IMR-90 (cell line): ENCODE results near the gene UBAP2L. TPM values are rescaled to one million over a fixed set of nuclear protein-coding genes. Genes with fewer than 3 reads are reported as not detected.

Experiments
- ATAC-seq: fragments of 200-7000 bp; cut with Tn5 transposase; 2 replicates; pipeline ENCODE4 v1.9.1; 2020; ENCODE audit warnings: low read depth, mild to moderate bottlenecking, moderate library complexity
- BruUV-seq: library from RNA; stranded (reverse); fragments of 400-500 nt; replicated peaks from 2 replicates; lab custom pipeline; 2021; lab: Mats Ljungman, UMichigan
- CTCF ChIA-PET: fragments of 300-600 bp; formaldehyde crosslinking; extraction: SDS; loops from one replicate; lab custom pipeline; 2021; ENCODE audit warnings: antibody characterized with exemption; lab: Yijun Ruan, JAX
- POLR2A ChIA-PET: fragments of 300-600 bp; sonication (Branson Sonifier 250); formaldehyde crosslinking; loops from one replicate; lab custom pipeline; 2022; ENCODE audit warnings: antibody characterized with exemption; ENCODE audit not compliant: unreplicated experiment; lab: Charles Lee
- DNase-seq: peaks from one replicate; pipeline ENCODE4 v3.0.0; 2013
- H2AFZ ChIP-seq: replicated peaks from 2 replicates; pipeline ENCODE3; 2013; ENCODE audit warnings: low read length, mild to moderate bottlenecking; ENCODE audit not compliant: poor library complexity
- H2AK5ac ChIP-seq: 2 replicates; pipeline ENCODE4 v1.6.1; 2013; ENCODE audit warnings: low read depth, low read length, inconsistent platforms
- H2AK9ac ChIP-seq: replicated peaks from 2 replicates; pipeline ENCODE3; 2013; ENCODE audit warnings: mild to moderate bottlenecking, low read depth, low read length, moderate library complexity; ENCODE audit not compliant: poor library complexity
- H2BK120ac ChIP-seq: 2 replicates; pipeline ENCODE4 v1.6.1; 2013; ENCODE audit warnings: low read depth, low read length, inconsistent platforms
- H2BK15ac ChIP-seq: 3 replicates; pipeline ENCODE4 v1.6.1; 2013; ENCODE audit warnings: low read depth, low read length, inconsistent platforms
- H2BK20ac ChIP-seq: 2 replicates; pipeline ENCODE4 v1.6.1; 2013; ENCODE audit warnings: low read depth, mild to moderate bottlenecking, inconsistent platforms, low read length, moderate library complexity
- H2BK5ac ChIP-seq: 2 replicates; pipeline ENCODE4 v1.6.1; 2013; ENCODE audit warnings: mild to moderate bottlenecking, low read depth, low read length, inconsistent platforms; ENCODE audit not compliant: poor library complexity, severe bottlenecking
- H3K14ac ChIP-seq: replicated peaks from 2 replicates; pipeline ENCODE4 v1.6.1; 2013; ENCODE audit warnings: low read depth, low read length, inconsistent platforms
- H3K18ac ChIP-seq: 2 replicates; pipeline ENCODE4 v1.6.1; 2013; ENCODE audit warnings: low read depth, low read length, control low read depth
- H3K23ac ChIP-seq: 2 replicates; pipeline ENCODE4 v1.6.1; 2013; ENCODE audit warnings: low read depth, low read length, inconsistent platforms
- H3K27ac ChIP-seq: 2 replicates; pipeline ENCODE4 v1.5.1; 2013; ENCODE audit warnings: mild to moderate bottlenecking, control low read depth, low read length; ENCODE audit not compliant: insufficient read depth
- H3K27me3 ChIP-seq: 2 replicates; pipeline ENCODE4 v1.6.1; 2013; ENCODE audit warnings: low read length; ENCODE audit not compliant: control insufficient read depth, insufficient read depth
- H3K36me3 ChIP-seq: 2 replicates; pipeline ENCODE4 v1.6.1; 2013; ENCODE audit warnings: low read length, mixed read lengths; ENCODE audit not compliant: control insufficient read depth, insufficient read depth
- H3K4ac ChIP-seq: 2 replicates; pipeline ENCODE4 v1.6.1; 2013; ENCODE audit warnings: low read depth, low read length, inconsistent platforms
- H3K4me1 ChIP-seq: 2 replicates; pipeline ENCODE4 v1.6.1; 2013; ENCODE audit warnings: low read length, mixed read lengths; ENCODE audit not compliant: control insufficient read depth, insufficient read depth
- H3K4me2 ChIP-seq: 2 replicates; pipeline ENCODE4 v1.6.1; 2013; ENCODE audit warnings: low read depth, mild to moderate bottlenecking, control low read depth, low read length, moderate library complexity
- H3K4me3 ChIP-seq: 2 replicates; pipeline ENCODE4 v1.5.1; 2013; ENCODE audit warnings: low read depth, mild to moderate bottlenecking, control low read depth, low read length, moderate library complexity; ENCODE audit not compliant: insufficient read depth
- H3K56ac ChIP-seq: 2 replicates; pipeline ENCODE4 v1.6.1; 2013; ENCODE audit warnings: low read length, inconsistent platforms; ENCODE audit not compliant: insufficient read depth; ENCODE audit errors: extremely low read depth
- H3K79me1 ChIP-seq, 2 experiments: 2 replicates each; pipeline ENCODE4 v1.6.1; 2013; ENCODE audit warnings: low read length in 2 of 2, inconsistent platforms in 1 of 2, low read depth in 1 of 2
- H3K9ac ChIP-seq: 2 replicates; pipeline ENCODE4 v1.6.1; 2013; ENCODE audit warnings: low read depth, low read length, control low read depth
- H3K9me1 ChIP-seq: 2 replicates; pipeline ENCODE4 v1.6.1; 2013; ENCODE audit warnings: low read length, inconsistent platforms; ENCODE audit not compliant: insufficient read depth
- H3K9me3 ChIP-seq: 2 replicates; pipeline ENCODE4 v1.6.1; 2013; ENCODE audit warnings: low read length; ENCODE audit not compliant: control insufficient read depth, insufficient read depth
- H4K20me1 ChIP-seq: 2 replicates; pipeline ENCODE4 v1.6.1; 2013; ENCODE audit warnings: low read length, inconsistent platforms; ENCODE audit not compliant: insufficient read depth
- H4K5ac ChIP-seq: 2 replicates; pipeline ENCODE4 v1.6.1; 2013; ENCODE audit warnings: mild to moderate bottlenecking, low read depth, low read length, control low read depth
- H4K8ac ChIP-seq, 2 experiments: 2 replicates each; pipeline ENCODE4 v1.6.1; 2013; ENCODE audit warnings: low read depth in 2 of 2, low read length in 2 of 2, control low read depth in 1 of 2, inconsistent platforms in 1 of 2
- H4K91ac ChIP-seq: 2 replicates; pipeline ENCODE4 v1.6.1; 2013; ENCODE audit warnings: low read depth, low read length, inconsistent platforms; ENCODE audit not compliant: insufficient read depth
- BHLHE40 ChIP-seq: fragments of 150-350 bp; IDR thresholded peaks from 2 replicates; pipeline ENCODE4 v1.6.1; 2016; ENCODE audit warnings: mild to moderate bottlenecking, low read depth, low read length
- FOS ChIP-seq: fragments of 150-350 bp; IDR thresholded peaks from 2 replicates; pipeline ENCODE4 v1.6.1; 2016; ENCODE audit warnings: low read depth, low read length
- POLR2A ChIP-seq: IDR thresholded peaks from 2 replicates; pipeline ENCODE4 v1.6.1; 2012; ENCODE audit warnings: mild to moderate bottlenecking, low read depth, low read length
- SMC3 ChIP-seq: fragments of 150-350 bp; IDR thresholded peaks from 2 replicates; pipeline ENCODE4 v1.6.1; 2016; ENCODE audit warnings: low read depth, mild to moderate bottlenecking, antibody characterized with exemption, low read length, moderate library complexity
- USF2 ChIP-seq: fragments of 150-350 bp; IDR thresholded peaks from 2 replicates; pipeline ENCODE4 v1.6.1; 2017; ENCODE audit warnings: mild to moderate bottlenecking, antibody characterized with exemption, low read length, low read depth
- WGBS, 2 experiments: methylation state at CpG; one replicate each; pipeline versions ENCODE4 v1.1.5 to v1.1.7; 2013; ENCODE audit warnings: missing lambda C conversion rate in 2 of 2; ENCODE audit not compliant: insufficient read length in 1 of 2; ENCODE audit errors: extremely low coverage in 2 of 2; 5-methylcytosine and 5-hydroxymethylcytosine counted together
- dilution Hi-C: fragments of 300-500 bp; cut with HindIII; formaldehyde crosslinking; loops from one replicate; pipeline ENCODE4 v1.14.3; 2018; ENCODE audit warnings: low sequenced_read_pairs; ENCODE audit not compliant: unreplicated experiment
- in situ Hi-C: fragments of 300-500 bp; cut with MboI; formaldehyde crosslinking; loops from 3 replicates; pipeline ENCODE4 v1.14.3; 2019; ENCODE audit warnings: low sequenced_read_pairs, inconsistent platforms, mixed read lengths
- intact Hi-C: fragments of 100-400 bp; cut with micrococcal nuclease; formaldehyde crosslinking; loops from 2 replicates; pipeline ENCODE4 v1.10.0; 2022
- microRNA-seq, 2 experiments: library from miRNA; stranded (forward) in 1 of 2; unstranded in 1 of 2; fragments of 10-50 nt in 1 of 2; fragments of <30 nt in 1 of 2; gene quantifications in 1 of 2; microRNA quantifications in 1 of 2; one replicate each; pipeline versions ENCODE3 to v1.1.0; 2013 to 2020; ENCODE audit not compliant: insufficient read depth in 1 of 2, insufficient read length in 1 of 2, unreplicated experiment in 1 of 2
- polyA plus RNA-seq, 3 experiments: library from polyadenylated mRNA; depleted of rRNA; stranded (reverse); fragments of >200 nt; gene quantifications; 2 replicates each; pipeline ENCODE4 v1.2.3, GENCODE V29; 2012; ENCODE audit warnings: low replicate concordance in 1 of 3
- small RNA-seq, 5 experiments: library from RNA; depleted of rRNA; stranded (forward); fragments of <200 nt; gene quantifications; one replicate each; pipeline ENCODE3, GENCODE V24; 2012
- total RNA-seq: library from RNA; depleted of rRNA; stranded (reverse); fragments of >200 nt; gene quantifications from 2 replicates; pipeline ENCODE4 v1.2.3, GENCODE V29; 2012; rRNA removed
- TF ChIP-seq, protein P1 (sequence below): conservative IDR thresholded peaks from 2 replicates; pipeline ENCODE4 v1.5.1; 2012; ENCODE audit warnings: mild to moderate bottlenecking, low read depth, low read length, improper control_type of control experiment

The UBAP2L gene
- total and polyA plus RNA-seq, 2 of the 4 experiments (the other 2 are of a cell fraction) = 57.5 to 149 TPM

- dilution Hi-C loops (no loop called here), in situ Hi-C loops (no loop called here), intact Hi-C loops (no loop called here)
- ChIA-PET POLR2A (no interaction called here), CTCF (no interaction called here)
- no peak overlapping the region for H3K4me2 ChIP-seq
- H4K5ac ChIP-seq = no peak overlapping the region
- peaks cover 17% of the 10 kb centered on the region; the same call in 1 of the 2 replicates for H3K27me3 ChIP-seq
- H3K4me3 ChIP-seq = no peak overlapping the region
- no peak overlapping the region for H4K91ac ChIP-seq
- H3K9ac ChIP-seq = no peak overlapping the region
- no peak overlapping the region for H3K56ac ChIP-seq
- ATAC-seq (peak; percentile 42; the same call in 1 of the 2 replicates), DNase-seq (no peak)
- H4K20me1 ChIP-seq = no peaks in the 10 kb centered on the region
- H3K36me3 ChIP-seq = no peaks in the 10 kb centered on the region
- no peak overlapping the region for H2AK9ac ChIP-seq
- H3K79me1 ChIP-seq = no peaks in the 10 kb centered on the region
- no peak overlapping the region for H2AFZ ChIP-seq
- no peaks in the 10 kb centered on the region for H3K9me1 ChIP-seq
- H3K18ac ChIP-seq = no peak overlapping the region
- H3K23ac ChIP-seq = no peak overlapping the region
- no peak overlapping the region for H3K4ac ChIP-seq
- no peak overlapping the region for H2BK5ac ChIP-seq
- H2BK15ac ChIP-seq = no peak overlapping the region
- no peak overlapping the region for H2BK20ac ChIP-seq
- no peak overlapping the region for H2AK5ac ChIP-seq
- no peak overlapping the region for H3K14ac ChIP-seq
- no peak overlapping the region for H4K8ac ChIP-seq
- TF ChIP-seq USF2 (no peak), SMC3 (no peak), BHLHE40 (no peak), FOS (no peak), POLR2A (no peak)
- TF ChIP-seq, protein P1, sequence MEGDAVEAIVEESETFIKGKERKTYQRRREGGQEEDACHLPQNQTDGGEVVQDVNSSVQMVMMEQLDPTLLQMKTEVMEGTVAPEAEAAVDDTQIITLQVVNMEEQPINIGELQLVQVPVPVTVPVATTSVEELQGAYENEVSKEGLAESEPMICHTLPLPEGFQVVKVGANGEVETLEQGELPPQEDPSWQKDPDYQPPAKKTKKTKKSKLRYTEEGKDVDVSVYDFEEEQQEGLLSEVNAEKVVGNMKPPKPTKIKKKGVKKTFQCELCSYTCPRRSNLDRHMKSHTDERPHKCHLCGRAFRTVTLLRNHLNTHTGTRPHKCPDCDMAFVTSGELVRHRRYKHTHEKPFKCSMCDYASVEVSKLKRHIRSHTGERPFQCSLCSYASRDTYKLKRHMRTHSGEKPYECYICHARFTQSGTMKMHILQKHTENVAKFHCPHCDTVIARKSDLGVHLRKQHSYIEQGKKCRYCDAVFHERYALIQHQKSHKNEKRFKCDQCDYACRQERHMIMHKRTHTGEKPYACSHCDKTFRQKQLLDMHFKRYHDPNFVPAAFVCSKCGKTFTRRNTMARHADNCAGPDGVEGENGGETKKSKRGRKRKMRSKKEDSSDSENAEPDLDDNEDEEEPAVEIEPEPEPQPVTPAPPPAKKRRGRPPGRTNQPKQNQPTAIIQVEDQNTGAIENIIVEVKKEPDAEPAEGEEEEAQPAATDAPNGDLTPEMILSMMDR = no peak
- 43% methylated on average over 1 of the region's 4 CpGs; no CpG with 5 or more reads in 1 of the 2 experiments for WGBS, 2 experiments
- peaks cover 5% of the 10 kb centered on the region for H3K9me3 ChIP-seq
- no TSS peak for BruUV-seq
- H3K27ac ChIP-seq = no peak overlapping the region
- H3K4me1 ChIP-seq = no peaks in the 10 kb centered on the region
- no peak overlapping the region for H2BK120ac ChIP-seq
Observed at GRCh38 chr1:154318386-154318785, 97.6 kb downstream of the UBAP2L start.

Small RNA genes lying within 50 kb of the gene (microRNA-seq; reads per million reads assigned to microRNA genes)
- gene MIR190B (ENCODE audit: insufficient read depth in 1 of 2, insufficient read length in 1 of 2, unreplicated experiment in 1 of 2) (2.6 to 4.1 reads per million in 2 experiments), gene RF00273 (ENCODE audit: insufficient read depth, insufficient read length) (not detected), gene RNU6-121P (ENCODE audit: insufficient read depth, insufficient read length) (not detected), gene RNU6-239P (ENCODE audit: insufficient read depth, insufficient read length) (not detected), gene SNORA58B (ENCODE audit: insufficient read depth, insufficient read length) (not detected)

Small RNA genes lying within 50 kb of the gene (small RNA-seq; reads per million reads assigned to genes)
- gene MIR190B (0.14 to 49.6 (median 0.65) reads per million in 5 experiments), gene RF00273 (0 to 0.08 (median 0) reads per million in 5 experiments), gene RNU6-121P (0 reads per million in 5 experiments), gene RNU6-239P (0 reads per million in 5 experiments), gene SNORA58B (0 reads per million in 5 experiments)

Other genes with a start within 250 kb of the UBAP2L start
- 114 and 123 TPM in 2 replicates for gene JTB, start 243.3 kb upstream of the UBAP2L start, total RNA-seq
- gene JTB, start 243.3 kb upstream of the UBAP2L start, polyA plus RNA-seq (2012; rRNA removed) = 138 and 153 TPM in 2 replicates
- gene RAB13, start 234.6 kb upstream of the UBAP2L start, total RNA-seq = 42.3 and 56.7 TPM in 2 replicates
- 207 and 249 TPM in 2 replicates for gene RAB13, start 234.6 kb upstream of the UBAP2L start, polyA plus RNA-seq (2012; rRNA removed)
- gene RPS27, start 230.2 kb upstream of the UBAP2L start, total RNA-seq = 320 and 1,119 TPM in 2 replicates
- 5,567 and 6,236 TPM in 2 replicates for gene RPS27, start 230.2 kb upstream of the UBAP2L start, polyA plus RNA-seq (2012; rRNA removed)
- under 0.01 TPM in 2 replicates for gene NUP210L, start 65.9 kb upstream of the UBAP2L start, total RNA-seq
- gene NUP210L, start 65.9 kb upstream of the UBAP2L start, polyA plus RNA-seq (2012; rRNA removed) = 0.02 TPM in 1 of 2 replicates, not detected in the other
- gene TPM3, start 28.9 kb upstream of the UBAP2L start, total RNA-seq = 530 and 974 TPM in 2 replicates
- gene TPM3, start 28.9 kb upstream of the UBAP2L start, polyA plus RNA-seq (2012; rRNA removed) = 409 and 438 TPM in 2 replicates
- gene CFAP141, start 14.6 kb upstream of the UBAP2L start, total RNA-seq = not detected in 2 replicates
- not detected in 2 replicates for gene CFAP141, start 14.6 kb upstream of the UBAP2L start, polyA plus RNA-seq (2012; rRNA removed)
- 140 and 146 TPM in 2 replicates for gene HAX1, start 51.7 kb downstream of the UBAP2L start, total RNA-seq
- gene HAX1, start 51.7 kb downstream of the UBAP2L start, polyA plus RNA-seq (2012; rRNA removed) = 117 TPM in 2 replicates
- not detected in 2 replicates for gene AQP10, start 100.1 kb downstream of the UBAP2L start, total RNA-seq
- gene AQP10, start 100.1 kb downstream of the UBAP2L start, polyA plus RNA-seq (2012; rRNA removed) = not detected in 2 replicates
- 91.0 and 91.9 TPM in 2 replicates for gene ATP8B2, start 104.6 kb downstream of the UBAP2L start, total RNA-seq
- 79.4 and 86.1 TPM in 2 replicates for gene ATP8B2, start 104.6 kb downstream of the UBAP2L start, polyA plus RNA-seq (2012; rRNA removed)
- 6.1 and 9.5 TPM in 2 replicates for gene IL6R, start 184.4 kb downstream of the UBAP2L start, total RNA-seq
- gene IL6R, start 184.4 kb downstream of the UBAP2L start, polyA plus RNA-seq (2012; rRNA removed) = 4.7 and 5.3 TPM in 2 replicates